AG20443 (cell line): Measurements from ENCODE around the gene DAPK2.

Experiments
- DNase-seq: peaks from one replicate; pipeline ENCODE4 v3.0.0; 2012; ENCODE audit warnings: low spot score, mixed read lengths

Gene DAPK2

GRCh38 chr15:64023220-64023619 is 23.1 kb downstream of the DAPK2 start:
- no peak for DNase-seq

- no peak for DNase-seq
Observed at GRCh38 chr15:64022571-64022970, 23.7 kb downstream of the DAPK2 start.

DNA sequence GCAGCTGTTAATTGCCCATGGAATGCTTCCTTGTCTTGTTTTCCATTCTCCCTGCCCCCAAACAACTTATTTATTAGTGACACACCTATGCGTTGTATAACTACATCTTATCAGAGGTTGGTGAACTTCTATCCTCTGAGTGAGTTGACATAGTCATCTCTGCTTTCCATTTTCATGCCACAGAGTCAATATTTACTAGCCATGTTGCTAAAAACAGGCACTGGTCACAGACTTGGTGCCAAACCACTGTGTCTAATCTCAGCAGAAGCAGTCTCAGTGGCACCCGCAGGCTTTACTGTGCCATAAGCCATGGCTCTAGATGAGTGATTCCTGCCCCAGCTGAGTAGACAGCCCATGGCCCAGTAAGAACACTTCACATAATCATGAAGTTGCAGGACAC is 26.5 kb downstream of the DAPK2 start:
- no peak for DNase-seq

- peak; percentile 62 for DNase-seq
Observed at GRCh38 chr15:64017591-64018163, 28.6 kb downstream of the DAPK2 start.

- DNase-seq, result peak; percentile 39
Observed at GRCh38 chr15:64017082-64017588, 29.1 kb downstream of the DAPK2 start.

DNA sequence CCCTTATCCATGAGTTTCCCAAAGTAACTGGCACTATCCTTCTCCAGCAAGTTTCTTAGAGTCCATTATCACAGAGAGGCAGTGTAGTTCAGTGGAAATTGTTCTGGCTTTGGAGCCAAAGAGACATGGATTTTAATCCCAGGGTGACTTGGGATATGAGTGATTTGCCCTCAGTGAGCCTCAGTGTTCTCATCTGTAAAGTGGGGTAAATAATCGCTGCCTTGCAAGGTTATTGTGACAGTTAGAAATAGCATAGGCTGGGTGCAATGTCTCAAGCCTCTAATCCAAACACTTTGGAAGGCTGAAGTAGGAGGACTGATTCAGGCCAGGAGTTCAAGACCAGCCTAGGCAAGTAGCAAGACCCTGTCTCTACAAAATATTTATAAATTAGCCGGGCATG is 30.0 kb downstream of the DAPK2 start:
- no peak for DNase-seq

GRCh38 chr15:64014995-64015394 is 31.3 kb downstream of the DAPK2 start:
- no peak for DNase-seq

GRCh38 chr15:64013179-64014062 is 32.9 kb downstream of the DAPK2 start:
- DNase-seq, result no peak

DNA sequence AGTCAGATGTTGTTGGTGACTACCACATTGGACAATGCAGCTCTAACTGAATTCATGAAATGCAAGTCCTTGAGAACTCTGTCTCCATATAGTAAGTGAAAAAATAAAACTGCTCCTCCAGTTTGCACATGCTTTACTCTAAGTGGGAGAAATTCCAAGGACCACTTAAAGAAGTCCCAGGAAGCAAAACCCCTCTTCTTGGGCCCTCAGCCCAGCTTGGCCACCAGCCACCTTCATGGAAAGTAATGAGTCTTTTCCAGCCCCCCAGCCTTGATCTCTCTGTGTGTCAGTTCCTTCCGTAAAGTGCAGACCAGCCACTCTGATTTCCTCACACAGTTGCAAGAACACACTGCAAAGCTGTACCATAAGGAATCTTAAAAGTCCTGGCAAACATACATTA is 34.5 kb downstream of the DAPK2 start:
- no peak for DNase-seq

DNA sequence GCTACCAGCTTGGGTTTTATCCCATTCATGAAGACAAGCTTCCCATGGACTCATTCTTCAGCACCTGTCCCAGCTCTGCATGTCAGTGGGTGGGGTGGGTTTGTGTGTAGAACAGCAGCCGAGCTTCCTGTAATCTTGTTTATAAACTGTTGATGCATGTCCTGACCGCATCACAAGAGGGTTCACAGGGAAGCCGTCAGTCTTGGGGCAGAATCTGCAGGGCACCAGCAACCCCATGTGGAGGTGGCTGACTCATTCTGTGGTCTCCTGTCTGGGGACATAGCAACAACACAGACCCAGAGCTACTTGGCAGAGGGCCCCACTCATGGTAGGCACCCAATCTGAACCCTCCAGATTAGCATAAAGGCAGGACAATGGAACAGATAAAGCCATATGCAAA is 35.6 kb downstream of the DAPK2 start:
- DNase-seq, result peak; percentile 73

GRCh38 chr15:64009798-64010261 is 36.5 kb downstream of the DAPK2 start:
- peak; percentile 40 for DNase-seq

DNA sequence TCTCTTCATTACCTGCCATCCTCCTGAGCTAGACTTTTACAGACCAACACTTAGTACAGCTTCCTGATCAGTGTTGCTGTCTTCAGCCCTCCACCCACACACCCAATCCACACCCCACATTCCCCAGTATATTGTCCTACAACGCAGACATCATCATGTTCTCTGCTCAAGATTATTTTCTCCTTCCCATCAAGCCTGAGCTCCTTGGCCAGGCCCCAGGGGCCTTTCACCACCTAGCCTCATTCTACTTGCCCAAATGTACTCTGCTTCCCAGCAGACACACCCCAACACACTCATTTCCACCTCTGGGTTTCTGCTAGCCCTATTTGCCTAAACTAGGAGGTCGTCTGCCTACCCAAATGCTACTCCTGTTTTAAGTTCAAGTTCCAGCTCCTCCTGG is 37.0 kb downstream of the DAPK2 start:
- peak; percentile 28 for DNase-seq

DNA sequence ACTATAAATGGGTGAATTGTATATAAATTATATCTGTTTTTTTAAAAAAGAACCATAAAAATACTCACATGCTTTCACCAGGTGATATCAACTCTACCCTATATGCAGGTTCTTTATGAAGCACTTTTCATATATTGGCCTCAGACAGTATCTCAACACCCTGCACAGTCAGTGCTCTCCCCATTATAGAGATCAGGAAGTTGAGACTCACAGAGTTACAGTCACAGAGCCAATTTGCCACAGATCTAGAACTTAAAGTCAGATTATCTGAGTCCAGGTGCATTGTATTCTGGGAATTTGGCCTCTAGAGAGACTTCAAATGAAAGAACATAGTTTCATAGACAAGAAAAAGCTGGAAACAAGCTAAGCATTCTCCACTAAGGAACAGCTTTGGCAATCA is 38.1 kb downstream of the DAPK2 start:
- DNase-seq, result no peak

- DNase-seq, result no peak
Observed at GRCh38 chr15:64006642-64007041, 39.6 kb downstream of the DAPK2 start.

DNA sequence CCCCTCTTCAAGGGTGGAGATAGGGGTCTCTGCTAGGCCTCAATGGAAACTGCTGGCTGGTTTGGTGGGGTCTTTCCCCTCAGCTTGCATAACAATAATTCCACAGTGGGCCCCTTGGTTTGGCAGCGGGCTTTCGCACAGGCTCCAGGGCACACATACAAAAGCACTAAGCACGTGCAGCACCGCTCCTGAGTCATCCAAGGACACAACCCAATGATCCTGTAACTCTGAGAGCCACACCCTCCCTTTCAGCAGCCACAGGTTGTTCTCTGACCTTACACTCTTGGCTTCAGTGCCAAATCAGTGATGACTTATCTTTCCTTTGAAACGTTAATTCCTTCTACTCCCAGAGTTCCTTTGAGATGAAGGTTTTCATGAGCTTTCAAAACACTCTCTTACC is 41.7 kb downstream of the DAPK2 start:
- DNase-seq, result no peak

- no peak for DNase-seq
Observed at GRCh38 chr15:64004056-64004455, 42.2 kb downstream of the DAPK2 start.

DNA sequence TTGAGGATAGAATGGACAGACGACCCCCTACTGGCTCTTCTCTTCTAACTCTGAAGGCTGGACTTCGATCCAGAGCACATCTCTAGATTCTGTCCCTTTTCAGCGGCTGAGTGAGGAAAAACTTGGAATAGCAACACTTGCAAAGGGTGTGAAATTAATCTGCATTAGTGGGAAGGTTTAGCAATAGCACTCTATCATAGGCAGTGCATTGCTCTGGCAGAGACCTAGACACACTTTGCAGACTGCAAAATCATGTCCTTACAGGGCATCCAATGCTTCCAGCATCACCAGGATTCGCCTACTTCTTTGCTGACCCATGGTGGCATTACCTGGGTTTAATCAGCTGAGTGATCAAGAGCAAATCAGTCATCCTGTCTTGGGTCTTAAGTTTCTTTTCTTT is 43.1 kb downstream of the DAPK2 start:
- DNase-seq, result no peak

DNA sequence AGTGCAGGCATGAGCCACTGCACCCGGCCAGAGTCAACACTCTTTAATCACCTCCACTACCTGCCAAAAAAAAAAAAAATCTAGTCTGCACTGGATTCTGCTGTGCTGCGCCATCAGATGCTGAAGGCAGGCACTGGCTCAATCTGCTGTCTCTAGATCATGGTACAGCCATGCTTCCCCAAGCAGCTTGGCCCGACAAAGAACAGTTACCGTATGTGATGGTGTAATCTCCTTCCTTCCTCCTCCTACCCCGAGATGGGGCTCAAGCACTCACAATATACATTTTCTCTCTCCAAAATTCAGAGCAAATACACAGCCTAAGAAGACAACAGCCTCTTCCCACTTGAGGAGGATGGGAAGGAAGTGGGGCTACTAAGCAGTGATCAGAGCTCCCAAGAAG is 45.1 kb downstream of the DAPK2 start:
- no peak for DNase-seq

DNA sequence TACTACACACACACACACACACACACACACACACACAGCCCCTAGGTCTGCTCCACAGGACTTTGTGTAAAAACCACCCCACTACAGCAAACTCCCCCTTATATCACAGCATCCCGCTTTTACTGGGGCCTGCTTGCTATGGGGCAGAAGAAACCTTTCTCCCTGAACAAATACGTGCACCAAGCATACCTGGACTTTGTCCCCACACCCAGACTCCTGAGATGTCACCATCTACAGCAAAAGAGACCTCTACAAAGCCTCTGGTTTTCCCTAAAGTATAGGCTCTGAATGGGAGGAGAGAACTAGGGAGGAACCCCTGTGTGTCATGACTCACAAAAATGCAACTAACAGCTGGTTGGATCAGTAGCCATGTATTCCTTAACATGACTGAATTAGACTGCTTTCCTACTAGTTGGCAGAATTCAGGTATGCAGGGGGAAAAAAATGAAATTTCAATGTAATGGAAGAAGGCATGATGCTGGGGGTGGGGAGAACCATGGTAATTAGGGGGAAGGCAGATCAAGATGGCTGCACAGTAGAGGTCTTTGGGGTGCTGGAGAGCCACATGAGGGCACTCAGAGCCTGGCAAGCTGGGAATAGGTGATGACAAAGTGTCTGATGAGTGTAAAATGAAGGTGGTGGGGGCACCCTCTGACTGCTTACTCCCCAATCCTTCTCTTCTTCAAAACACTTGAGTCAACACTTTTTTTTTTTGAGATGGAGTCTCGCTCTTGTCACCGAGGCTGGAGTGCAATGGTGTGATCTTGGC is 45.9 kb downstream of the DAPK2 start:
- peak; percentile 55 for DNase-seq

GRCh38 chr15:63999177-63999576 is 47.1 kb downstream of the DAPK2 start:
- peak; percentile 35 for DNase-seq

DNA sequence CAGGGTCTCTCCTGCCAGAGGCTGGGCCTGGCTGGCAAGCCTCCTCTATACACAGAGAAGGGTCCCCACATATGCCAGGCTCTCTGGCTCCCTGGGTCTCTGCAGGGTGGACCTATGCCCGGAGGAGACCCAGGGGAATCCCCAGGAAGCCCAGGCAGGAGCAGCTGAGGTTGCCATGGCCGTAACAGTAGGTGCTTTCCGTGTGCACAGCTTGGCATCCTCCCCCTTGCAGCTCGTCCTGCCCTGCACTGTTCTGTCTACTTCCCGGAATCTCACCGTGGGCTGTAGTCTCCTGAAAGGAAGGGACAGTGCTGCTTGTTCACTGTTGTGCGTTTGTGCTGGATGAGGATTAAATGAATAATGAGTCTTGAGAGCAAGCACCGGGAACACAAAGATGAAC is 47.8 kb downstream of the DAPK2 start:
- no peak for DNase-seq

GRCh38 chr15:63997715-63998442 is 48.4 kb downstream of the DAPK2 start:
- DNase-seq, result peak; percentile 25
